Measurements from ENCODE around the gene SMIM12.

- TF ChIP-seq POLR2A (IDR thresholded peaks at IDR 0.05) (no peak), EP300 (IDR thresholded peaks at IDR 0.05) (no peak)
Measured at GRCh38 chr1:34816778-34817177, 42.8 kb downstream of the SMIM12 start.
